ENCODE results near the gene SREBF1. TPM values are rescaled to one million over a fixed set of nuclear protein-coding genes. Genes with fewer than 3 reads are reported as not detected.

The SREBF1 gene
- total RNA-seq, 1 experiment from 2014 or later: 360 TPM

DNA sequence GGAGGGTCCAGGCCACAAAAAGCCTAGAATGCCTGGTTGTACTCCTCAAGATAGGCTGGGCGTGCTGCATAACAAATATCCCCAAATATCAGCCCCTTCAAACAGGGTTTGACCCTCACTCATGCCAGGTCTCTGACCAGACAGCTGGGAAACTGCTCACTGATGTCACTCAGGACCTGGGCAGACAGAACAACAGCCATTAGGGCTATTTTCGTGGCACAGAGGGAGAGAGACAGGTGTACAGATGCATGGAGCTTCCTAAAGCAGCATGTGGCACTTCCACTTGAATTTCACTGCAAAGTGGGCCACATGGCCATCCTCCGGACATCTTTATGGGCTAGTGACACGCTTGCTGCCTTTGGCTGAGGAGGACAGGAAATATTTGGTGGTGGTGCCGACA is 73.1 kb downstream of the SREBF1 start:
- Histone ChIP-seq H3K79me2 (ENCODE audit: low read depth) (peaks cover 64% of the 10 kb centered on the region), H3K36me3 (ENCODE audit: low read depth) (0 out of 2 replicates have a peak, but pooled peaks cover 6% of the 10 kb centered on the region), H3K4me1 (replicated peaks; ENCODE audit: insufficient read depth) (no peaks in the 10 kb centered on the region), H3K4me3 (no peak overlapping the region), H3K27me3 (ENCODE audit: insufficient read depth, low read depth) (no peaks in the 10 kb centered on the region), H3F3A (ENCODE audit: insufficient read depth, low read depth) (peaks cover 27% of the 10 kb centered on the region; the same call in 1 of the 2 replicates), H3K4me2 (no peak overlapping the region), H4K20me1 (ENCODE audit: insufficient read depth) (peaks cover 93% of the 10 kb centered on the region), H3K9me2 (ENCODE audit: insufficient read depth) (no peaks in the 10 kb centered on the region), H3K27ac (no peak overlapping the region), H2AFZ (no peak overlapping the region), H3K9me3 (ENCODE audit: insufficient read depth, low read depth) (no peaks in the 10 kb centered on the region)
- ChIA-PET POLR2A (ENCODE audit: unreplicated experiment) (no interaction called here), CTCF (no interaction called here)
- no TSS peak for BruUV-seq (replicated peaks)
- TF ChIP-seq CTCF (conservative IDR thresholded peaks at IDR 0.05) (no peak), EZH2 (IDR thresholded peaks at IDR 0.05; ENCODE audit: low read depth) (no peak)
- no peak for DNase-seq
- intact Hi-C loops (cut with micrococcal nuclease; ENCODE audit: unreplicated experiment): no loop called here

DNA sequence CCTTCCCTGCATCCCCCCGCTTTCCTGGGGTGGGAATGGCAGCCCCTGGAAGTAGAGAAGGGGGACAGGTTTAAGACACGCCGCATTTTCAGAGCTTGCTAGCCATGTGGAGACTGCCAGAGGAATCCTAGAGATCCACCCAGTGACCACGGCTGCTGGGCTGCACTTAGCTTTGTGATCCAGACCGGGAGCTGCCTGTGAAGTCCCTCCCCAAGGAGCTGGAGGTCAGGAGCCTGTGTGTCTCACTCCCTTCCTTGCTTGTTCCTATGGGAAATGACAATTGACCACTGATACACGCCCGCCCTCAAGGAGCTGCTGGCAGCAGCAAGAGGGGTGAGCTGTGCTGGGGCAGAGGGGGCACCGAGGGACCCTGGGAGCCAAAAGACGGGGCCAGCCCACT is 73.7 kb downstream of the SREBF1 start:
- BruUV-seq (replicated peaks): no TSS peak
- Histone ChIP-seq H3K9me3 (ENCODE audit: insufficient read depth, low read depth) (no peaks in the 10 kb centered on the region), H3K4me3 (no peak overlapping the region), H3K27me3 (ENCODE audit: insufficient read depth, low read depth) (no peaks in the 10 kb centered on the region), H3K27ac (no peak overlapping the region), H3K36me3 (ENCODE audit: low read depth) (0 out of 2 replicates have a peak, but pooled peaks cover 6% of the 10 kb centered on the region), H3K4me2 (no peak overlapping the region), H3K4me1 (replicated peaks; ENCODE audit: insufficient read depth) (no peaks in the 10 kb centered on the region), H3K9me2 (ENCODE audit: insufficient read depth) (no peaks in the 10 kb centered on the region), H4K20me1 (ENCODE audit: insufficient read depth) (peaks cover 95% of the 10 kb centered on the region), H2AFZ (no peak overlapping the region), H3K79me2 (ENCODE audit: low read depth) (peaks cover 63% of the 10 kb centered on the region), H3F3A (ENCODE audit: insufficient read depth, low read depth) (peaks cover 27% of the 10 kb centered on the region; the same call in 1 of the 2 replicates)
- DNase-seq: no peak
- intact Hi-C loops (cut with micrococcal nuclease; ENCODE audit: unreplicated experiment): no loop called here
- ChIA-PET CTCF (no interaction called here), POLR2A (ENCODE audit: unreplicated experiment) (no interaction called here)
- TF ChIP-seq CTCF (conservative IDR thresholded peaks at IDR 0.05) (no peak), EZH2 (IDR thresholded peaks at IDR 0.05; ENCODE audit: low read depth) (no peak)

GRCh38 chr17:17762744-17763105 is 74.1 kb downstream of the SREBF1 start:
- H3K79me2 ChIP-seq (ENCODE audit: low read depth): peaks cover 61% of the 10 kb centered on the region
- POLR2A ChIA-PET (ENCODE audit: unreplicated experiment): no interaction called here

More at GRCh38 chr17:17762744-17763105, 74.1 kb downstream of the SREBF1 start:
- no peaks in the 10 kb centered on the region for H3K9me3 ChIP-seq (ENCODE audit: insufficient read depth, low read depth)
- CTCF ChIA-PET: no interaction called here
- DNase-seq: no peak
- H2AFZ ChIP-seq: no peak overlapping the region
- no peaks in the 10 kb centered on the region for H3K9me2 ChIP-seq (ENCODE audit: insufficient read depth)
- peaks cover 31% of the 10 kb centered on the region; the same call in 1 of the 2 replicates for H3F3A ChIP-seq (ENCODE audit: insufficient read depth, low read depth)
- no peak overlapping the region for H3K27ac ChIP-seq
- H3K27me3 ChIP-seq (ENCODE audit: insufficient read depth, low read depth): no peaks in the 10 kb centered on the region
- no peak overlapping the region for H3K4me3 ChIP-seq
- H3K36me3 ChIP-seq (ENCODE audit: low read depth): 0 out of 2 replicates have a peak, but pooled peaks cover 6% of the 10 kb centered on the region
- H4K20me1 ChIP-seq (ENCODE audit: insufficient read depth): peaks cover 95% of the 10 kb centered on the region
- TF ChIP-seq EZH2 (IDR thresholded peaks at IDR 0.05; ENCODE audit: low read depth): no peak
- TF ChIP-seq CTCF (conservative IDR thresholded peaks at IDR 0.05): no peak
- no TSS peak for BruUV-seq (replicated peaks)
- no peak overlapping the region for H3K4me2 ChIP-seq
- no peaks in the 10 kb centered on the region for H3K4me1 ChIP-seq (replicated peaks; ENCODE audit: insufficient read depth)
- intact Hi-C loops (cut with micrococcal nuclease; ENCODE audit: unreplicated experiment): no loop called here

Small RNA genes lying within 50 kb of the gene (microRNA-seq; reads per million reads assigned to microRNA genes)
- gene MIR33B (ENCODE audit: borderline number of aligned reads, borderline replicate concordance) (195 reads per million, percentile 58 among the genes with 10 or more reads in this experiment), gene MIR6777 (ENCODE audit: borderline number of aligned reads, borderline replicate concordance) (6.1 reads per million)

Other genes with a start within 250 kb of the SREBF1 start
- gene PEMT, start 245.3 kb downstream of the SREBF1 start, total RNA-seq (2021): 61.2 and 107 TPM in 2 replicates
- gene RAI1, start 155.5 kb downstream of the SREBF1 start, total RNA-seq (2021): 86.3 and 92.9 TPM in 2 replicates
- gene TOM1L2, start 135.4 kb upstream of the SREBF1 start, total RNA-seq (2021): 68.5 and 71.8 TPM in 2 replicates
- 7.2 and 15.2 TPM in 2 replicates for gene DRC3, start 135.9 kb upstream of the SREBF1 start, total RNA-seq (2021)
- gene ATPAF2, start 202.2 kb upstream of the SREBF1 start, total RNA-seq (2021): 44.5 and 61.7 TPM in 2 replicates
- gene GID4, start 202.4 kb upstream of the SREBF1 start, total RNA-seq (2021): 16.9 and 19.0 TPM in 2 replicates